HG03521 (cell line): Measurements from ENCODE around the gene RNF157.
A peak's percentile ranks its signal among the peaks of the same experiment; 100 is the strongest.
"Not testable (repeated sequence)": the region's sequence is repeated elsewhere in the genome, so short reads cannot be mapped to it uniquely, and the experiment has no call there.

Source experiments
- ATAC-seq: cut with Tn5 transposase; IDR thresholded peaks from one replicate; pipeline ENCODE4 v1.9.1; 2021; ENCODE audit warnings: mild to moderate bottlenecking, moderate library complexity; ENCODE audit not compliant: unreplicated experiment

The RNF157 gene

DNA sequence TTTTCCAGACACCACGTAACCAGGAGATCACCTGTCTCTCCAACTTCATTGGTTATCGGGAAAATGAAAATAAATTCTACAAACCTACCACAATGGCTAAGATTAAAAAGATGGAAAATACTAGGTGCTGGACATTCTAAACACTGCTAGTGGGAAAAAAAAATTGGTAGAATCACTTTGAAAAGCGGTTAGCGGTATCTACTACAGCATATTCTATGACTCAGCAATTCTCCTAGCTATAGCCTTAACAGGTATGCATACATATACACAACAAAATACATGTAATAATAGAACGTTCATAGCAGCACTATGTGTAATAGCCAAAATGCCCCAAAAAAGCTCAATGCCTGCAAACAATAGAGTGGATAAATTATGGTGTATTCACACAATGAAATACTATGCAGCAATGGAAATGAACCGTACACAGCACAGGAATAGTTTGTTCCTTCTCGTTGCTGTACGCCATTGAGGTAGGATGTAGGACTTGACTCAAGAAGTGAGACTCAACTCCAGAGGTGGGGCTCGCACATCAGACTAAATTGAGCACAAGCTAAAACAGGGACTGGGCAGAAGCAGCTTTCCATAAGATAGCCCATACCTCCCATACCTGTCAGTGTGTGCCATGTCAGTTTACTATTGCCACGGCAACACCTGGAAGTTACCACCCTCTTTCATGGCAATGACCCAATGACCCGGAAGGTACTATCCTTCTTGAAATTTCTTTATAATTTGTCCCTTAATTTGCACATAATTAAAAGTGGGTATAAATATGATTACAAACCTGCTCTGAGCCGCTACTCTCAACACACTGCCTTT is 44.8 kb downstream of the RNF157 start:
- no peak for ATAC-seq

DNA sequence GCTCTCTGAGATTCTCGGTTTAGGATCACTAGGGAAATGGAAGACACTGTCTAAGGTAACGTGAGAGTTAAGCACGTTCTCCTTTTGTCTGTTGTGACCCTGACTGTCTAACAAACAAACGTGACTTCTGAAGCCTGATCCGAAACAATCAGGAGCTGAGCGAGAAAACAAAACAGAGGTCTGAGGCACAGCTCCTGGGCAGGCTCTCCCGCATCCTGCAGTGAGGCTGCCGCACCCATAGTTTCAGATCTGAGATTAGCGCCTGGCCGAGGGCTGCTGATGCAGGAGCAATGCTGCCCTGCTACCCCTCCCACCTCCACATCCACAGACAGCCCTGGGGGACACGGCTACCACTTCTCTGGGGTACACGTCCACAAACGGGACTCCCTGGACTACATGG is 46.7 kb downstream of the RNF157 start:
- no peak for ATAC-seq

DNA sequence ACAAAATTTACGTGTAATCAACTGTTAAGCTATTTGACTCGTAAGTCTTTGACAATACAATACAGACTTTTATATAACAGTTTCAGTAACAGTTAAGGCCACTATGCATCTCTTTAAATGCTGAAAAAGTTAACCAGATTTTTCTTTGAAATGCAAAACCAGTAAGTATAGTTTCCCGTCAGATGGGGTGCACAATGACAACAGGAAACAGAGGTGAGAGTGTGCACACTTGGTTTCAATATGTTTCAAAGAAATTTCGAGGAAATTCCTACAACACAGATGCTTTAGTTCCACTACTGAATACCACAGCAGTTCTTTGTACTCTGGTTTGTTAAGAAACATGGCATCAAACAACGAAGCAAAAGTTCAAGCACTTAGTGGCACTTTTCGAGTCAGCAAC is 48.4 kb downstream of the RNF157 start:
- no peak for ATAC-seq

DNA sequence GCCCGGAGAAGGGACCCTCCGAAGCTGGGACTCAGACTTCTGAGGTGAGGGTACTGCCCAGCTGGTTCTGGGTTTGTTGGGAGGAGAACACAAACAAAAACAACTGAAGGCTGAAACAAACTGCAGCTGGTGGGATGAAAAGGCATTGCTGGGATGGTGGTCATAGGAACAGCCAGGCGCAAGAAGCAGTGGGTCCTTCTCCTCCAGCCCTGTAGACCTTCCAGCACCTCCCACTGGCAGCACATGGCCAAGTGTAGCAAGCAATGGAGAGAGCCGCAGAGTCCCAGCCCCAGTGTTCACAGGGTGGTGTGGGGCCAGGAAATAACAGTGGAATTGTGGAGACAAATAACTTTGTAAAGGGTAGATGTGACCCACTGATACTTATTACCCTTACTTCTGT is 50.6 kb downstream of the RNF157 start:
- ATAC-seq = no peak

DNA sequence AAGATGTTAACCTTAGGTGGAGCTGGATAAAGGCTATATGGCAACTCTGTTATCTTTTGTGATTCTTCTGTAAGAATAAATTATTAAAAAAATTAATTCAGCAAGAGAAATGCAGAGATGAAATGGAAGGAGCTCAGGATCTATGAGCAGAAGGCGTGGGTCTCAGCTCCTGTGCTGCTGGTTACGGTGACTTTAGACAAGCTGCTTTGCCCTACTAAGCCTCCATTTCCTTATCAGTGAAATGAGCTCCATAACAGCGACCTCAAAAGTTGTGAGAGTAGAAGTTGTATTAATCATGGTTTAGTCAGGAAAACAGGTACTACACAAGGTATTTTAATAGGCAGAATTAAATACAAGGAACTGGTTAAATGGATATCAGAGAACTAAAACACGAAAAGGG is 51.0 kb downstream of the RNF157 start:
- no peak for ATAC-seq

DNA sequence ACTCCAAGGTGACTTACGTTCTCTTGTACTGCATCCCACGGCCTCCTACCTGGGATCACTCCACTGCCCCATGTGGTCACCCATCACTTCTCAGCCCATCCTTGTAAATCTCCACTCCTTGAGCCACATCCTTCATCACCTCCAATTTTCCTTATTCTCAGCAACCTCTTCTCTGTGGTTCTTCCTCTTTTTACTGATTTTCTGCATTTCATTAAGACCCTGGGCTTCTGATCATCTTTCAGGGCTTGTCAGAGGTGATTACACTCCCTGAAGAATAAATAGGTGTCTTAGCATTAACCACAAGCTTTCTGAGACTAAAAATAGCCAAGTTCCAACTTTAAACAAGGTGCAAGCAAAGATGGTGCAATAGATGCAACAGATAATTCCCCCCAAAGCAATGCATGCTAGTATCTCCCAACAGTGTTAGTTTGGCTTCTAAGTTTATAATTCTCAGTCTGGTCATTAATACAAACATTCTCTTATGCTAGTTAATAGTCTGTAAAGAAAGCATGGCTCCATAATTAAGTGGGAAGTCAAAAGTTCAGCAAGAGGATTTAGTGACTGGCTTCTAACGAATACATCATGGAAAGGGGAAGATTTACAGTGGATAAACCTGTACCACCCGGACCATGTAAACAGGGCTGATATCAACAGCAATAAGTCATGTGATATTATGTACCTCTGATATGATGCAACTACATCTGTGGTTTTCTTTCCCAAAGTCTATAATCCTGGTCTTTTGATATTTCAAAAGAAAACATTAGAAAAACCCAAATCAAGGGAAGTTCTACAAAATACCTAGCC is 51.9 kb downstream of the RNF157 start:
- no peak for ATAC-seq

DNA sequence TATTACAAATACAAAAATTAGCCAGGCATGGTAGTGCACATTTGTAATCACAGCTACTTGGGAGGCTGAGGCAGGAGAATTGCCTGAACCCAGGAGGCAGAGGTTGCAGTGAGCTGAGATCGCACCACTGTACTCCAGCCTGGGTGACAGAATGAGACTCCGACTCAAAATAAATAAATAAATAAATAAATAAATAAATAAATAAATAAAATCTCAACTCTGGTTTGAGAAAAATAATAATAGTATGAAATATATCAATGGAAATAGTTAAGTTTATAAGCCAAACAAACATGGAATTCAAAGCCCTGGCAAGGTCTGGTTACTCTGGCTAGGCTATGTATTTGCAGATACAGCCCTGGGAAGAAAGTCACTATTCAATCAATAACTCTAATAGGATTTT is 53.5 kb downstream of the RNF157 start:
- not testable (repeated sequence) for ATAC-seq

DNA sequence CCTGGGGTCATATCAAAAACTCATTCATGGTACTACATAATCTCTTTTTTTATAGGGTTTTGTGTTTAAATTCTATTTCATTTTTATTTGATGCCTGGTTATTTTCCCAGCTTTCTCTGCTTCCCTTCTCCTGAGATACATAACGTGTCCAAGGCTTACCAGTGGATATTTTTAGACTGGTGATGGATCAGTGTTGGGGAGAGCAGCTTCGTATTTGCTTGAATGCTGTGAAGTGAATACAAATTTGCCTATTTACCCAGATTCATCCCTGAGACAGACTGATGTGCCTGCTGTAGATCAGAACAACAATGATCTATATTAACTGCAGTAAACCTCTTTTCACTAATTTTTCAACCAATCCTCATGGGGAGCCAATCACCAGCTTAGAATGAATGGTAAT is 56.0 kb downstream of the RNF157 start:
- ATAC-seq = no peak

DNA sequence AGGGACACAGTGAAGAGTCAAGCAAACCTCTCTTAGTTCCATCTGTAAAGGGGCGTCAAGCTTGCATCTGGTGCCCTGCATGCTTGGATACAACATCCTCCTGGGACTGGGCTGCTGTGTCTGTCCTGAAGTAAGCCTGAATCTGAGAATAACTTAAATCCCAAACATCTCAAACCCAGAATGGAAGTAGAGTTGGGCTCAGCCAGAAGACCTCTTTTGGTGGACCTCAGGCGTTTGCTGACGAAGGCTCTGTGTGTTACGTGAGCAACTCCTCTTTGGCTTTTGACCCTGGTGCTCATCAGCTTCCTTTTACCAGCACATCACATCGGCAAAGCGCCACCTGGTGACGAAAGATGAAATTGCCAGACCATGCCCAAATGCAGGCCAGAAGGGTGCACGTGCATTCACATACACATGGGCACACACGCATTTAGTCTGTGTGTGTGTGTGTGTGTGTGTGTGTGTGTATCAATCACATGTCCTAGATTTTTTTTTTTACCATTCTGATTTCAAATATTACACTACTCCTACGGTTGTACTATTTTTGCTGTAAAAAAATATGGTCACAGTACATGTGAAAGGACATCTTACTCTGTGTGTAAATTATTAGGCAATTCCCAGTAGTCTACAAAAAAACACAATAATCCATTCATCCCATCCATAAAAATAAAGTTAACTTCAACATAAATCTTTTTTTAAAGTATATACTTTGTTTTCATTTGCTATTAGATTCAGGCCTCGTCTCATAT is 58.1 kb downstream of the RNF157 start:
- ATAC-seq = peak; percentile 62

DNA sequence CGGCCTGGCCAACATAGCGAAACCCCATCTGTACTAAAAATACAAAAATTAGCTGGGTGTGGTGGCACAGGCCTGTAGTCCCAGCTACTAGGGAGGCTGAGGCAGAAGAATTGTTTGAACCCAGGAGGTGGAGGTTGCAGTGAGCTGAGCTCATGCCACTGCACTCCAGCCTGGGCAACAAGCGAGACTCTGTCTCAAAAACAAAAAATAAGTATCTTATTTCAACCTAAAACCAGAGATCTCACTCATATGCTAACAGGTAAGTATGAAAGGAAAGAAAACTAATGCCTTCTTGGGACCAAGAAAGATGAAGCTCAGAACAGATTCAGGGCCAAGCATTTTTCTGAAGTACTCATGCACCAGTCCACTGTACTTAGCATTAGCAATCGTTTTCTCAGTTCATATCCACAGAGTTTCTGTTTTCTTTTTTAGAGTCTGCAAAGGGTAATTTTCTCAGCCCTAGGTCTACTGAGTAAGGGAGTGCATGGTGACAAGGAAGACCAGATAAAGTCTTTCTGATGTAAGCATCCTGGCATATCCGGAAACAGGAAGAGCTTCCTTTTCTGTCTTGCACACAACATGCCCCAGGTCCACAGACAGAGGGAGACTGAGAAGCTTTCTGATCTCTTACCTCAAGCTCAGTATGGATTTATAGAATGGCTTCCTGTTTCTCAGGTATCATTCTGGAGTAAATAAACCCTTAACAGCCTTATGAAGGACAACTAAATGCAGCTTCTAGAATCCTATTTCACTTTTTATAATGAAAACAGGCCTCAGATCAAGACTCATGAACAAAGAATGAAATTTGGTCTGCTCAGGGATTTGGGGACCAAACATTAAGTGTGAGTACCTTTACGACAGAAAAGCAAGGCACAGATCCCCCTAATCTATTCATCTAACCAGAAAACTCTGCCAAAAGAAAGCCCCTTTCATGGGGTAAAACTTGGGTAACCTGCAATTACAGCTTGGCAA is 60.5 kb downstream of the RNF157 start:
- ATAC-seq = no peak

DNA sequence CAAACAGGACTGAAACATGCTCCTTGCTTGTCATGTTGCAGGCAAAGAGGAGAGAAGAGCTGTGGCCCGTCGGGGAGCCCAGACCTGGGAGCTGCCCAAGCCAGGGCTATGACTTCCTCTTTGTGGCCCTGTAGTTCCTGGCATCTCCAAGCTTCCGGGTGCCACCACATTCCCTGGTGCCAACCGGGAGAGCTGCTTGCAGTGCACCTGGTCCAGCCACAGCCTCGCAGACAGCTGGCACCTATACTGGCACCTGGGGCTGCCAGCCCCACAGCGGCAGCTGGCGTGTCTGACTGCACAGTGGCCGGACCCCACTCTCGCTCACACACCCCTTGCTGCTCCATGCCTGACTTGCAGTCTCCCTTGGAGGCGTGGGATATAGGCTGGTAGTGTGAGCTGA is 62.2 kb downstream of the RNF157 start:
- no peak for ATAC-seq

DNA sequence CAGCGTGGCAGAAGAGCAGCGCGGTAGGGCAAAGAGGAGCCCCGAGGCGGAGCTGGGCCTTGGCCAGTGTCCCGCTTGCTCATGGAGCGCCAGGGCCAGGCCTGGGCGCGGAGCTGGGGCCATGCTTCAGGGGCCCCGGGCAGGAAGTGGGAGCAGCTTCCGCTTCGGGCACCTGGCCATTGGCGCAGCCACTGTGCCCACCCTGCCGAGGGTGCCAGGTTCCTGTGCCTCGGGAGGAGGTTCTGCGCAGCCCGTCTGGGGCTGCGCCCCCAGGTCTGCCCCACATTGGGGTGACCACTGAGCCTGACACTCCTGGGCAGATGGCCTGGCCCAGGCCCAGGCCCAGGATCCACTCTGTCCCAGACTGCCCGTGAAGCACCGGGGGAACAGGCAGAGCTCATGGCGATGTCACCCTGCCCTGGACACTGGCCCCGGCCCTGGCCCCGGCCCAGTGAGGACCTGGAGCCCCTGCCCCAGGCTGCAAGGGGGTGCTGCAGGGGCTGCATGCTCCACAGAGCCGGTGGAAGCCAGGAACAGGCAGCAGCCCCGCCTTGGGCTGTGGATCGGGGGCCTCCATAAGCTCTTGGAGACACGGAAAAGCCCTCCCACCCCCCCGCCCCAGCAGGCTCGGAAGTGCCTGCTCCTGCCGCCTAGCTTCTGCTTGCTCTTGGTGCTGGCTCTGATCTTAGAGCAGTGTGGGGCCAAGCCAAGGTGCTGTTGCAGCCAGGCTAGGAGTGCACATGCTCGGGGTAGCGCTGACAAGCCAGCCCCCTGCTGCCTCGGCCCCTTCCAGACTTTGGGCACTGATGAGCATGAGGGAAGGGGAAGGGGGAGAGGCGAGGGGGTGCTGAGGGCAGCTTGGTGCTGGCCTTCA is 63.4 kb downstream of the RNF157 start:
- ATAC-seq = no peak

DNA sequence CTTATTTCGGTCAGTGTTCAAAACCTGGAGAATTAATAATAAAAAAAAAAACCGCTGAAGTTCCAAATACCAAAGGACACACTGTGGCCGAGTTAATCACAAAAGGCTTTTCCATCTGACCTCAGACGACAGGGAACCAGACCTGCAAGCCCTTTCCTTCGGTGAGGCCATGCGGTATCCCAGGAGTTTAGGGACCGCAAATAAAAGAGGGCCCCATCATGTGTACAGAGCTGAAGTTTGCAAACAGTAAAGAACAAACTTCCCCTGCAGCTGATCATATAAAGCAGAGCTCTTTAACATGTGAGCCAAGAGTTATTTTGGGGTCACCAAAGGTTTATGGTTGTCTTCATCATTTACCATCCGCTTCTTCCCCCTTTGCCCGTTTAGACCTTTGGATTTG is 66.3 kb downstream of the RNF157 start:
- ATAC-seq = no peak

DNA sequence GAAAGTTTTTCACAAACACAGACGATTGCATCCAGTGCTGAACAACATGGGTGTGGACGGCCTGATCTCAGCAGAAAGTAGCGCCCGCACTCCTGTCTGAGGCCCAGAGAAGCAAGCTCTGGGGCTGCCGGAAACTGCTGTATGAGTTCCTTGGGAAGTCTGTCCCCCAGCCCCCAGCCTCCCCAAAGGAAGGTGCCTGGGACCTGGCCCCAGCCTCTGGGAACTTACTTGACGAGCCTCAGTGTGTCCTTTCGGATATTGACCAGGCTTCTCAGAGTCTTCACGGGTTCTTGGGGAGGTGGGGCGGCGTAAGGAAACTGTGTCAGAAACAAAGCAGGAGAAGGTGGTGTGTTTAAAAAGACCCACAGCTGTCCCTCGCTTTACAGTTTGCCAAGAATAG is 66.8 kb downstream of the RNF157 start:
- ATAC-seq = no peak

DNA sequence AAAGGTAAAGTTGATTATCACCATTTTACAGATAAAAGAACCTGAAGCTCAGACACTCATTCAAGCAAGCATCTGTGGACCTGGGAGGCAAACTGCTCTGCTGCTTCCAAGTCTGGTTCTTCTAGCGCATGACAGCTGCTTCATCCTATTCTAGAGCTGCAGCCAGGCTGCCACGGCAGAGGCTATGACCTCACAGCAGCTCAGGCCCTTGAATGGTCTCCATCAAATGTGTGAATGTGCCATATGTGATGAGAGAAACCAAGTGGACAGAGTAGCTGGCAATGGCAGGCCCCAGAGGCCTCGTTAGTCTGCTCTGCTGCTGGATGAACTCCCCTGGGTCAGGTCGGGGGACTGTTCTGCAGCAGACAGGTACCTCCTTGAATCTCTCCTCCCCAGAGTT is 68.6 kb downstream of the RNF157 start:
- no peak for ATAC-seq

DNA sequence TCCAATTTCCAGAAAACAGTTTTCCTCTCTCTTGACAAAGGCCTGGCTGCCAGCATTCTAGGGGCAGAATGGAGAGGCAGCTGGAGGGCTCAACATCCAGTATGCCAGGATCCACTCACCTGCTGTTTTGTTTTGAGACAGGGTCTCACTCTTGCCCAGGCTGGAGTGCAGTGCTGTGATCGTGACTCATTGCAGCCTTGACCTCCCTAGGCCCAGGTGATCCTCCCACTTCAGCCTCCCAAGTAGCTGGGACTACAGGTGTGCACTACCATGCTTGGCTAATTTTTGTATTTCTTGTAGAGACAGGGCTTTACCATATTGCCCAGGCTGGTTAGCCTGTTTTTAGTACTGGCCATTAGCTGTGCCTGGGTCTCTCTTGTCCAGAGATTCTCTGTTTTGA is 70.2 kb downstream of the RNF157 start:
- no peak for ATAC-seq

DNA sequence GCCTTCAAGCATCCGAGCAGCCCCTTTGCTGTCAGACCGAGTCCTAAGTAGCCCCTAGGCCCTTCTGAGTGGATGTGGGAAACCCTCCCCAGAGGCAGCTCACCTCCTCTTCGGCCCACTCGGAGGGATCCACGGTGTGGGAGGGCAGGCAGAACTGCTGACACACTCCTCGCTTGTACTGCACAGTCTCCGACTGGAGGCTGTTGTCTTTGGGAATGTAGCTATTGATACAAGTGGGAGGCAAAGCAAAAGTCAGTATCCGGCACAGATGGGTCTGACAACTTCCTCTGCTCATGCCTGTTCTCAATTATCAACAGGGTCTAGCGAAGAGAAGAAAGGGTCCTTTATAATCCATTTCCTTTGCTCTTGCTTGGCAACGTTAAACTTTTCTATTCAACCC is 73.4 kb downstream of the RNF157 start:
- ATAC-seq = no peak

DNA sequence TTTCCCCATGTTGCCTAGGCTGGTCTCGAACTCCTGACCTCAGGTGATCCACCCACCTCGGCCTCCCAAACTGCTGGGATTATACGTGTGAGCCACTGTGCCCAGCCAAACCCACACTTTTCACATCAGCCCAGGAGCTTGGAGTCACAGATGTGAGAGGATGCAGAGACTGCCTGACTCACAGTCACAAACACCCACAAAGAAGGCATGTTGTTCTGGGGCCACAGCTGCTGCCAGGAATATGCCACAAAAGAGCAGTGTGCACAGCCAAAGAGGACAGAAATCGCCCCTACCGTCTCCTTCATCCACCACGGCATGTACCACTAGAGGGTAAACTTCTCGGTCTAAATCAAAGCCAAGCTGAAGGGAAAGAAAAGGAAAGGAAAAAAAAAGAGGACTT is 74.1 kb downstream of the RNF157 start:
- ATAC-seq = no peak

DNA sequence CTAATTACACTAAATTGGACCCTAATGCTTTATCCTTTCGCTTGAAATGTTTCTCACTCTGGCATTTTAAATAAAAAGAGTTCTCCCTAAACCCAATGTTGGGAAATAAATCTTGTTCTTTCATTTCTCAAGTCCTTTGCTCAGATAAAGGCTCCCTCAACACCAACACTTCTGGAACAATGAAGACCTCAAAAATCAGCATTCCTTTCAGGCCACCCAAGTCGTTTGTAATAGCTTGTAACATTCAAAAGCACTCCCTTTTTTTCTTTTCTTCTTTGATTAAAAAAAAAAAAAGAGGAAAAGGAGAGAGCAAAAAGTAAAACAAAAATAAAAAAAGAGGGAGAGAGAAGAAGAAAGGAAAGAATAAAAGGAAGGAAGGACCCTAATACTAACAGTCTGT is 76.0 kb downstream of the RNF157 start:
- ATAC-seq = no peak

DNA sequence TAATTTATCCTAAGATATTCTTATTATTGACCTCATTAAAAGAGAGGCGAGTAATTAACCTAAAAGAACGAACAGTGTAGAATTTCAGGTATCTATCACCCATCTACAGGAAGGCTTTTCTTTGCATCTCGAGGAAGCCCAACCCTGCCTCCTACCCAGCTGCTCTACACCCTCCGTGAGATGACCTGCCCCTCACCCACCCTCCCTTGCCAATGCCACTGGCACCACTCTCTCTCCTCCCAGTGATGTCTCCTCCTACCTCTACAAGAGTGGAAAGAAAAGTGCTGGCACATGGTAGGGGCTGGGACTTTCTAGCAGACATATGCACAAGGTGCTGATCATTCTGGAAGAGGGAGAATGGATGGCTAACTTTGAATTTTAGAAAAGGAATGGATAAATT is 76.4 kb downstream of the RNF157 start:
- no peak for ATAC-seq
